Measurements from ENCODE around the gene ZNF276.

ZNF276 gene

GRCh38 chr16:89739383-89739782, 18.0 kb downstream of the ZNF276 start:
- ATAC-seq (ENCODE audit: insufficient read depth, low read depth), result no peak
- Histone ChIP-seq H3K4me3 (ENCODE audit: low read depth in 1 of 2, low read length in 2 of 2) (no peak overlapping the region), H2AFZ (ENCODE audit: low read depth, low read length) (no peak overlapping the region), H3K9me3 (ENCODE audit: insufficient read depth, low read length, severe bottlenecking) (no peaks in the 10 kb centered on the region), H3K4me1 (ENCODE audit: insufficient read depth, low read length) (no peaks in the 10 kb centered on the region), H3K27me3 (ENCODE audit: insufficient read depth, low read length, poor library complexity) (no peaks in the 10 kb centered on the region), H3K27ac (ENCODE audit: low read length) (no peak overlapping the region), H3K36me3 (ENCODE audit: insufficient read depth, low read length) (peaks cover 94% of the 10 kb centered on the region), H3K9ac (ENCODE audit: low read depth, low read length) (no peak overlapping the region), H3K4me2 (ENCODE audit: insufficient read depth, low read length) (no peak overlapping the region), H3K79me2 (ENCODE audit: insufficient read depth, low read length) (peaks cover 28% of the 10 kb centered on the region), H4K20me1 (ENCODE audit: insufficient read depth, low read length) (peaks cover 46% of the 10 kb centered on the region)
- no peak for DNase-seq
- TF ChIP-seq, protein P1, sequence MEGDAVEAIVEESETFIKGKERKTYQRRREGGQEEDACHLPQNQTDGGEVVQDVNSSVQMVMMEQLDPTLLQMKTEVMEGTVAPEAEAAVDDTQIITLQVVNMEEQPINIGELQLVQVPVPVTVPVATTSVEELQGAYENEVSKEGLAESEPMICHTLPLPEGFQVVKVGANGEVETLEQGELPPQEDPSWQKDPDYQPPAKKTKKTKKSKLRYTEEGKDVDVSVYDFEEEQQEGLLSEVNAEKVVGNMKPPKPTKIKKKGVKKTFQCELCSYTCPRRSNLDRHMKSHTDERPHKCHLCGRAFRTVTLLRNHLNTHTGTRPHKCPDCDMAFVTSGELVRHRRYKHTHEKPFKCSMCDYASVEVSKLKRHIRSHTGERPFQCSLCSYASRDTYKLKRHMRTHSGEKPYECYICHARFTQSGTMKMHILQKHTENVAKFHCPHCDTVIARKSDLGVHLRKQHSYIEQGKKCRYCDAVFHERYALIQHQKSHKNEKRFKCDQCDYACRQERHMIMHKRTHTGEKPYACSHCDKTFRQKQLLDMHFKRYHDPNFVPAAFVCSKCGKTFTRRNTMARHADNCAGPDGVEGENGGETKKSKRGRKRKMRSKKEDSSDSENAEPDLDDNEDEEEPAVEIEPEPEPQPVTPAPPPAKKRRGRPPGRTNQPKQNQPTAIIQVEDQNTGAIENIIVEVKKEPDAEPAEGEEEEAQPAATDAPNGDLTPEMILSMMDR (IDR thresholded peaks at IDR 0.05; ENCODE audit: borderline replicate concordance, extremely low read depth, low read length, poor library complexity, severe bottlenecking), result no peak
- TF ChIP-seq EZH2 (IDR thresholded peaks at IDR 0.05; ENCODE audit: borderline replicate concordance, low read depth, low read length, severe bottlenecking), result no peak

DNA sequence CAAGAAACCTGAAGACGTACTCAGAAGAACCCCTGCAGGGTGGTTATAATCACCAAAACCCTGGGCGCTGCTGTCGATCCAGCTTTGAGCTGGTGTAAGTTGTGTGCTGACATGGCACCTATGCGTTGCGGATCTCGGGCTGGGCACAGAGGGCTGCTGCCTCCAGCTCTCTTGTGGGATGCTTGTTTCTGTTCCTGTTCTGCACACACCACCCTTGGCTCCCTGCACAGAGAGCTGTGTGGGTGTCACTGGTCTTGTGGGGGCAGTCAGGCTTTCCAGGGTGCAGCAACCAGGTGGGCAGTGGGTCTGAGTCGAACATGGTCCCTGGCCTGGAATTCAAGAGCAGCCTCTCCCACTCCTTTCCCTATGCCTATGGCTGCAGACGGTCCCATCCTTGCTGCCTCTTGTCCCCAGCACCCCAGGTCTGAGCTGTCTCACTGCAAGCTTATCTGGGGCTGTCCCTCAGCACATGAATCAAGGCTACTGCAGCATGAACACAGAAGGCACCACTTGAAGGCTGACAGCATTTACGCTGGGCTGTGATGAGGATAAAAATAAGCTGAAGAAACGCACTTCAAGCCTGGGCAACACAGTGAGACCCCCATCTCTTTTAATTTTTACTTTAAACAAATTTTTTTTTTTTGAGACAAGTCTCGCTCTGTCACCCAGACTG, 20.1 kb downstream of the ZNF276 start:
- DNase-seq, result no peak
- Histone ChIP-seq H3K9ac (ENCODE audit: low read depth, low read length) (no peak overlapping the region), H3K36me3 (ENCODE audit: insufficient read depth, low read length) (peaks cover 92% of the 10 kb centered on the region), H2AFZ (ENCODE audit: low read depth, low read length) (no peak overlapping the region), H3K79me2 (ENCODE audit: insufficient read depth, low read length) (peaks cover 14% of the 10 kb centered on the region), H3K9me3 (ENCODE audit: insufficient read depth, low read length, severe bottlenecking) (no peaks in the 10 kb centered on the region), H3K27me3 (ENCODE audit: insufficient read depth, low read length, poor library complexity) (no peaks in the 10 kb centered on the region), H3K27ac (ENCODE audit: low read length) (no peak overlapping the region), H3K4me2 (ENCODE audit: insufficient read depth, low read length) (no peak overlapping the region), H3K4me1 (ENCODE audit: insufficient read depth, low read length) (no peaks in the 10 kb centered on the region), H4K20me1 (ENCODE audit: insufficient read depth, low read length) (peaks cover 46% of the 10 kb centered on the region), H3K4me3 (ENCODE audit: low read depth in 1 of 2, low read length in 2 of 2) (no peak overlapping the region)
- TF ChIP-seq, protein P1 (IDR thresholded peaks at IDR 0.05; ENCODE audit: borderline replicate concordance, extremely low read depth, low read length, poor library complexity, severe bottlenecking), result no peak
- no peak for TF ChIP-seq EZH2 (IDR thresholded peaks at IDR 0.05; ENCODE audit: borderline replicate concordance, low read depth, low read length, severe bottlenecking)
- 0 out of 3 replicates have a peak, but pooled peaks have one; percentile 17 for ATAC-seq (ENCODE audit: insufficient read depth, low read depth)

GRCh38 chr16:89742948-89743347, 21.6 kb downstream of the ZNF276 start:
- Histone ChIP-seq H3K4me1 (ENCODE audit: insufficient read depth, low read length) (no peaks in the 10 kb centered on the region), H3K79me2 (ENCODE audit: insufficient read depth, low read length) (peaks cover 9% of the 10 kb centered on the region; the same call in 1 of the 2 replicates), H3K36me3 (ENCODE audit: insufficient read depth, low read length) (peaks cover 90% of the 10 kb centered on the region), H3K9me3 (ENCODE audit: insufficient read depth, low read length, severe bottlenecking) (no peaks in the 10 kb centered on the region), H3K4me3 (ENCODE audit: low read depth in 1 of 2, low read length in 2 of 2) (no peak overlapping the region), H3K27me3 (ENCODE audit: insufficient read depth, low read length, poor library complexity) (no peaks in the 10 kb centered on the region), H2AFZ (ENCODE audit: low read depth, low read length) (no peak overlapping the region), H3K4me2 (ENCODE audit: insufficient read depth, low read length) (no peak overlapping the region), H4K20me1 (ENCODE audit: insufficient read depth, low read length) (peaks cover 37% of the 10 kb centered on the region), H3K9ac (ENCODE audit: low read depth, low read length) (no peak overlapping the region), H3K27ac (ENCODE audit: low read length) (no peak overlapping the region)
- ATAC-seq (ENCODE audit: insufficient read depth, low read depth) (0 out of 3 replicates have a peak, but pooled peaks have one; percentile 5), DNase-seq (no peak)
- TF ChIP-seq, protein P1 (IDR thresholded peaks at IDR 0.05; ENCODE audit: borderline replicate concordance, extremely low read depth, low read length, poor library complexity, severe bottlenecking), result no peak
- no peak for TF ChIP-seq EZH2 (IDR thresholded peaks at IDR 0.05; ENCODE audit: borderline replicate concordance, low read depth, low read length, severe bottlenecking)
